Central memory CD8-positive, alpha-beta T cell (primary cell): Measurements from ENCODE around the gene RABGAP1.

Source experiments
- ATAC-seq: fragments of 150-1000 bp; cut with Tn5 transposase; replicated peaks from 2 replicates; pipeline ENCODE4 v1.10.0; 2022; ENCODE audit warnings: mild to moderate bottlenecking, moderate FRiP score, moderate number of reproducible peaks; ENCODE audit not compliant: poor library complexity, severe bottlenecking; ENCODE audit errors: extremely low read depth
- DNase-seq, 2 donors: peaks; one replicate each; pipeline ENCODE4 v3.0.0; 2021; ENCODE audit warnings: low spot score in 2 of 2
- H3K27ac Mint-ChIP-seq: one replicate; pipeline ENCODE4 v1.8.0; 2022; ENCODE audit warnings: low read depth, mild to moderate bottlenecking, moderate library complexity, mixed read lengths
- H3K27me3 Mint-ChIP-seq: one replicate; pipeline ENCODE4 v1.8.0; 2022; ENCODE audit warnings: mixed read lengths
- H3K36me3 Mint-ChIP-seq: one replicate; pipeline ENCODE4 v1.8.0; 2022; ENCODE audit warnings: mild to moderate bottlenecking, moderate library complexity, mixed read lengths; ENCODE audit not compliant: insufficient read depth
- H3K4me1 Mint-ChIP-seq: one replicate; pipeline ENCODE4 v1.8.0; 2022; ENCODE audit warnings: mixed read lengths
- H3K4me3 Mint-ChIP-seq: one replicate; pipeline ENCODE4 v1.8.0; 2022; ENCODE audit warnings: mild to moderate bottlenecking, moderate library complexity, mixed read lengths
- H3K9me3 Mint-ChIP-seq: one replicate; pipeline ENCODE4 v1.8.0; 2022; ENCODE audit warnings: mixed read lengths

Gene RABGAP1

DNA sequence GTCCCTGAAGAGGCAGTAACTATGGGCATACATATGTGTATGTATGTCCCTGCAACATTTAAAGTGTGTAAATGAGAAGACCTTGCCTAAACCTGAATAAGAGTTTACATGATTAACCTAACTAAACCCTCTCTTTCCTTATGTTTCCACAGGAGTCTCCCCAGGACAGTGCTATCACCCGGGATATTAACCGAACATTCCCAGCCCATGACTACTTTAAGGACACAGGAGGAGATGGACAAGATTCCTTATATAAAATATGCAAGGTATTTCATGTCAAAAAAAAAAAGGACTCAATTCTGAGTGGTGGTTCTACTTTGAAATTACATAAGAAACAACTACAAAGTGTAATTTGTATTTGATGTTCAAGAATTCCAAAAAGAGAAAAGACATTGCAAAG lies 124.4 kb downstream of the RABGAP1 start:
- H3K9me3 Mint-ChIP-seq: no peaks in the 10 kb centered on the region
- no peaks in the 10 kb centered on the region for H3K27me3 Mint-ChIP-seq
- DNase-seq (no peak), ATAC-seq (no peak)
- H3K4me1 Mint-ChIP-seq: no peaks in the 10 kb centered on the region
- H3K27ac Mint-ChIP-seq: no peak overlapping the region
- H3K36me3 Mint-ChIP-seq: peaks cover 22% of the 10 kb centered on the region
- no peak overlapping the region for H3K4me3 Mint-ChIP-seq

DNA sequence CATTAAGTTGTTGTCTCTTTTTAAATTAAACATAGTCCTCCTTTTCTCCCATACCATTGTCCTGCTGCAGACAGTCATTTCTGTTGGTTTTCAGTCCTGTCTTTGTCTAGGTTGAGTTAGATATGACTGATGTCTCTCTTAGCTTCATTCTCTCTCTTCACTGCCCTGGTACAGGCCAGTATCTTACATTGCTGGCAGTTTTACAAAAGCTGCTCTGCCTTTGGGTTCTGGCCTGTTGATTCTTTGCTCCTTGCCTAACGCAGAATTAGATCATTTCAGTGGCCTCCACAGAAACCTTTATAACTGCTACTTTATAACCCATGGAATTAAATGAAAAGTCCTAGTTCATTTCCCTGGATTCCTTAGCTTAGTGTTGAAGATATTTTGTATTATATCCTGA lies 126.3 kb downstream of the RABGAP1 start:
- Mint-ChIP-seq H3K9me3 (no peaks in the 10 kb centered on the region), H3K4me1 (no peaks in the 10 kb centered on the region), H3K27me3 (no peaks in the 10 kb centered on the region), H3K4me3 (no peak overlapping the region), H3K36me3 (peaks cover 24% of the 10 kb centered on the region), H3K27ac (no peak overlapping the region)
- no peak for DNase-seq
- no peak for ATAC-seq

- no peaks in the 10 kb centered on the region for H3K27me3 Mint-ChIP-seq
- H3K27ac Mint-ChIP-seq: no peak overlapping the region
- H3K9me3 Mint-ChIP-seq: no peaks in the 10 kb centered on the region
- H3K4me3 Mint-ChIP-seq: no peak overlapping the region
- DNase-seq: no peak
- no peaks in the 10 kb centered on the region for H3K4me1 Mint-ChIP-seq
- no peak for ATAC-seq
- H3K36me3 Mint-ChIP-seq: peaks cover 24% of the 10 kb centered on the region
These were observed 128.2 kb downstream of the RABGAP1 start for GRCh38 chr9:123069010-123069481.

- H3K27me3 Mint-ChIP-seq: no peaks in the 10 kb centered on the region
- no peak for ATAC-seq
- H3K4me1 Mint-ChIP-seq: no peaks in the 10 kb centered on the region
- DNase-seq: no peak
- H3K36me3 Mint-ChIP-seq: peaks cover 25% of the 10 kb centered on the region
- no peak overlapping the region for H3K4me3 Mint-ChIP-seq
- H3K27ac Mint-ChIP-seq: no peak overlapping the region
- no peaks in the 10 kb centered on the region for H3K9me3 Mint-ChIP-seq
These were observed 129.4 kb downstream of the RABGAP1 start for GRCh38 chr9:123070198-123070597.

- Mint-ChIP-seq H3K4me3 (no peak overlapping the region), H3K4me1 (no peaks in the 10 kb centered on the region)
These were observed 131.7 kb downstream of the RABGAP1 start for GRCh38 chr9:123072407-123072995.

DNA sequence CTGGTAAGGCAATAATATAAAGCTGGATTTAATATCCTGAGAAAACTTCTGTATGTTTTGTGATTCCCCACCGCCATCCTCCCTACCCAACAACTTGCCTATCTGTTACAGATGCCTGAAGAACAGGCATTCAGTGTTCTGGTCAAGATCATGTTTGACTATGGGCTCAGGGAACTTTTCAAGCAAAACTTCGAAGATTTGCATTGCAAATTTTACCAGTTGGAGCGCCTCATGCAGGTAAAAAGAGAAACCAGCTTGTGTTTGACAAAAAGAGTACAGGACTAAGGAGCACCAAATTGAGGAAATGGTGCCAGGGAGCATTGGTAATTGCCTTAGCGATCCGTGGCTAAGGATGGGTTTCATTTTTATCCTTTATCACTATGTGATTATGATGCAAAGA lies 132.6 kb downstream of the RABGAP1 start:
- Mint-ChIP-seq H3K9me3 (no peaks in the 10 kb centered on the region), H3K4me1 (no peaks in the 10 kb centered on the region), H3K4me3 (no peak overlapping the region), H3K27ac (no peak overlapping the region), H3K27me3 (no peaks in the 10 kb centered on the region), H3K36me3 (peaks cover 15% of the 10 kb centered on the region)
- DNase-seq (no peak), ATAC-seq (no peak)

More at GRCh38 chr9:123072407-123072995, 131.7 kb downstream of the RABGAP1 start:
- Mint-ChIP-seq H3K36me3 (peaks cover 15% of the 10 kb centered on the region), H3K27ac (no peak overlapping the region), H3K27me3 (no peaks in the 10 kb centered on the region), H3K9me3 (no peaks in the 10 kb centered on the region)
- DNase-seq (no peak), ATAC-seq (no peak)

GRCh38 chr9:123073991-123074422 lies 133.2 kb downstream of the RABGAP1 start:
- no peaks in the 10 kb centered on the region for H3K9me3 Mint-ChIP-seq
- no peak for ATAC-seq

GRCh38 chr9:123074628-123075027 lies 133.8 kb downstream of the RABGAP1 start:
- DNase-seq (no peak), ATAC-seq (no peak)
- Mint-ChIP-seq H3K27ac (no peak overlapping the region), H3K36me3 (peaks cover 18% of the 10 kb centered on the region), H3K4me3 (no peak overlapping the region), H3K27me3 (no peaks in the 10 kb centered on the region), H3K9me3 (no peaks in the 10 kb centered on the region), H3K4me1 (no peaks in the 10 kb centered on the region)

More at GRCh38 chr9:123073991-123074422, 133.2 kb downstream of the RABGAP1 start:
- Mint-ChIP-seq H3K36me3 (peaks cover 18% of the 10 kb centered on the region), H3K27me3 (no peaks in the 10 kb centered on the region), H3K27ac (no peak overlapping the region), H3K4me1 (no peaks in the 10 kb centered on the region), H3K4me3 (no peak overlapping the region)
- no peak for DNase-seq

DNA sequence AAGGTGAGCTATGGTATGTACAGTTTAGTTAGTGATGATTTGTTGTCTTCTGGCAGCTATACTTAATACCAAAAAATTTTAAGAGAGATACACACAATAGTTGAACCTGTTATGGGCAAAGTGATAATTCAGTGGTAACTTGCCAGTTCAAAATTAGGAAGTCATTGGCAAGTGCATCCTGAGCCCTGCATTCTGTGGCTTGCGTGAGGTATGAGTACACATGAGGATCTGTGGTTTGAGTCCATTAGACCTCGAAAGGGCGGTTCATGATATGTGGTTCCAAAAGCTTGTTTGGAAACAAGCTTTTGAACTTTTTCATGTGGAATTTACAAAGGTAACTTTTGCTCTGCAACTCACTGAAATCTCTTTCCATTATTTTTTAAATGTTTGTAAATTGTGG lies 139.6 kb downstream of the RABGAP1 start:
- DNase-seq (no peak), ATAC-seq (no peak)
- Mint-ChIP-seq H3K9me3 (no peaks in the 10 kb centered on the region), H3K4me1 (no peaks in the 10 kb centered on the region), H3K27me3 (no peaks in the 10 kb centered on the region), H3K4me3 (no peak overlapping the region), H3K36me3 (peaks cover 32% of the 10 kb centered on the region), H3K27ac (no peak overlapping the region)

- peaks cover 33% of the 10 kb centered on the region for H3K36me3 Mint-ChIP-seq
- no peaks in the 10 kb centered on the region for H3K4me1 Mint-ChIP-seq
- no peak overlapping the region for H3K4me3 Mint-ChIP-seq
- no peak overlapping the region for H3K27ac Mint-ChIP-seq
- DNase-seq: no peak
- no peak for ATAC-seq
- H3K27me3 Mint-ChIP-seq: no peaks in the 10 kb centered on the region
- no peaks in the 10 kb centered on the region for H3K9me3 Mint-ChIP-seq
These were observed 141.0 kb downstream of the RABGAP1 start for GRCh38 chr9:123081824-123082223.

DNA sequence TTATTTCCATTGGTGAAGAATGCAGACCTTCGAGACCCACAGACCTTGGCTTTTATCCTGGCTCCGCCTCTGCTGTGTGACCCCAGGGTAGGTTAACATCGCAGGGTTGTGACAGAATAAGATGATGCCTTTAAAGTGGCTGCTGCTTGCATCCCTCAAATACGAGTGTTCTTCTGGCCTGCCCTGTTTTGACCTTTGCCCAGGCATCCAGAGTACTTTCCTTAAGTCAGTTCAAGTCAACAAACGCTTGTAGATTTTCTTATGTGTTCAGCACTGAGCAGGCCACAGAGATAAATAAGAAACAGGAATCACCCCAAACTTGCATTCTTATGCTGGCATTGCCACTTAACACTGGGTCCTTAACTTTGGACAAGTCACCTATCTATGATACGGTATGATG lies 142.9 kb downstream of the RABGAP1 start:
- no peak overlapping the region for H3K27ac Mint-ChIP-seq
- no peaks in the 10 kb centered on the region for H3K27me3 Mint-ChIP-seq
- ATAC-seq (no peak), DNase-seq (no peak)
- H3K4me1 Mint-ChIP-seq: no peaks in the 10 kb centered on the region
- no peaks in the 10 kb centered on the region for H3K9me3 Mint-ChIP-seq
- H3K36me3 Mint-ChIP-seq: peaks cover 25% of the 10 kb centered on the region
- H3K4me3 Mint-ChIP-seq: no peak overlapping the region

DNA sequence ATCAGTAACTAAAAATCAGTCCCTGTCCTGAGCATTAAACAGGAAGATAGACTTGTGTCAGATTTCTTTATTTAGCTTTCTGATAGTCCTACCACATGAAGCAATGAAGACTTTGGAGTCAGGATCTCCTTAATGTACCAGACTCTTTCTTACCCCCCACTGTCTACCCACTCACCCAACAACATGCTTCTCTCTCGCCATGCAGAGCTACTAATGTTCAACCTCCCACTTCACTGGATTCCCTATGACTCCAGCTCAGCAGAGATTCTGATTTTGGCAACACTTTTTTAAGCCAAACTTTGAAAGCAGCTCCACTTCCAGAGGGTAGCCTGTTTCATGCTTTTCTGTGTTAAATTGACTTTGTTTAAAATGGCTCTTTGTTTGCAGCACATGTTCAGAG lies 143.4 kb downstream of the RABGAP1 start:
- DNase-seq (no peak), ATAC-seq (no peak)
- peaks cover 26% of the 10 kb centered on the region for H3K36me3 Mint-ChIP-seq
- no peaks in the 10 kb centered on the region for H3K27me3 Mint-ChIP-seq
- no peaks in the 10 kb centered on the region for H3K9me3 Mint-ChIP-seq
- no peaks in the 10 kb centered on the region for H3K4me1 Mint-ChIP-seq
- no peak overlapping the region for H3K4me3 Mint-ChIP-seq
- H3K27ac Mint-ChIP-seq: no peak overlapping the region

GRCh38 chr9:123085916-123086315 lies 145.1 kb downstream of the RABGAP1 start:
- Mint-ChIP-seq H3K9me3 (no peaks in the 10 kb centered on the region), H3K27me3 (no peaks in the 10 kb centered on the region), H3K4me1 (no peaks in the 10 kb centered on the region), H3K36me3 (peaks cover 29% of the 10 kb centered on the region), H3K27ac (no peak overlapping the region), H3K4me3 (no peak overlapping the region)
- DNase-seq (no peak), ATAC-seq (no peak)
